Measurements from ENCODE around the gene RNF150. TPM values are rescaled to one million over a fixed set of nuclear protein-coding genes. Genes with fewer than 3 reads are reported as not detected.

RNF150 gene
- total RNA-seq, 1 donor from 2014 or later, result under 0.01 TPM

DNA sequence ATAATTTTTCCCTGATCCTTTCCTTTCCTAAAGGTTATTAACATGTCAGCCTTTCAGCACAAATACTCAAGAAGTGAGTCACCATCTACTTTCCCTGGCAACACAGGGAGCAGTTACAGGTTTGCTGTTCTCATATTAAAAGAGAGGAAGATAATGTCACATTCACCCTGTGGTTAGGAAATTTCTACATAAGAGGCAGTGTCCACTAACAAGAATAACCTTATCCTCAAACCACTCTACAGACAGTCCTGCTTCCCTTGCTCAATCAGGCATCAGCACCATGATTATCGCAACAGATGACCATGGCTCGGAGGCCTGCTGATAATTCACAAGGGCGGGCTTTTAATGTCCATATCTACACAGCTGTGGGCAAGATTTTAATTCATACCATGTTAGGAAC is 30.9 kb downstream of the RNF150 start:
- DNase-seq (ENCODE audit: low read depth), result peak; percentile 62
- H3K27me3 ChIP-seq (ENCODE audit: control insufficient read depth, insufficient read depth, low read length), result no peaks in the 10 kb centered on the region
- no peak for FAIRE-seq
- H3K4me3 ChIP-seq (ENCODE audit: low read depth, low read length), result no peak overlapping the region
- no peaks in the 10 kb centered on the region for H3K36me3 ChIP-seq (ENCODE audit: control insufficient read depth, insufficient read depth, low read length)
- TF ChIP-seq, protein P1, sequence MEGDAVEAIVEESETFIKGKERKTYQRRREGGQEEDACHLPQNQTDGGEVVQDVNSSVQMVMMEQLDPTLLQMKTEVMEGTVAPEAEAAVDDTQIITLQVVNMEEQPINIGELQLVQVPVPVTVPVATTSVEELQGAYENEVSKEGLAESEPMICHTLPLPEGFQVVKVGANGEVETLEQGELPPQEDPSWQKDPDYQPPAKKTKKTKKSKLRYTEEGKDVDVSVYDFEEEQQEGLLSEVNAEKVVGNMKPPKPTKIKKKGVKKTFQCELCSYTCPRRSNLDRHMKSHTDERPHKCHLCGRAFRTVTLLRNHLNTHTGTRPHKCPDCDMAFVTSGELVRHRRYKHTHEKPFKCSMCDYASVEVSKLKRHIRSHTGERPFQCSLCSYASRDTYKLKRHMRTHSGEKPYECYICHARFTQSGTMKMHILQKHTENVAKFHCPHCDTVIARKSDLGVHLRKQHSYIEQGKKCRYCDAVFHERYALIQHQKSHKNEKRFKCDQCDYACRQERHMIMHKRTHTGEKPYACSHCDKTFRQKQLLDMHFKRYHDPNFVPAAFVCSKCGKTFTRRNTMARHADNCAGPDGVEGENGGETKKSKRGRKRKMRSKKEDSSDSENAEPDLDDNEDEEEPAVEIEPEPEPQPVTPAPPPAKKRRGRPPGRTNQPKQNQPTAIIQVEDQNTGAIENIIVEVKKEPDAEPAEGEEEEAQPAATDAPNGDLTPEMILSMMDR (IDR thresholded peaks at IDR 0.05; ENCODE audit: insufficient read depth, low read length, severe bottlenecking), result no peak

DNA sequence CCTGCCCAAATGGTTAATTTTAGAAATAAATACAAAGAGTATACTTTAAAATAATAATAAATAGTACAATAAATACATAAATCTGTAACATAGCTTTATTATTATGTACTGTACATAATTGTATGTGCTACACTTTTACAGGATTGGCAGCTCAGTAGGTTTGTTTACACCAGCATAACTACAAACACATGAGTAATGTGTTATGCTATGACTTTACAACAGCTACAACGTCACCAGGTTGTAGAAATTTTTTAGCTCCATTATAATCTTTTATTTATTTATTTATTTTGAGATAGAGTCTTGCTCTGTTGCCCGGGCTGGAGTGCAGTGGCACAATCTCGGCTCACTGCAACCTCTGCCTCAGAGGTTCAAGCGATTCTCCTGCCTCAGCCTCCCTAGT is 31.8 kb downstream of the RNF150 start:
- Histone ChIP-seq H3K4me3 (ENCODE audit: low read depth, low read length) (no peak overlapping the region), H3K27me3 (ENCODE audit: control insufficient read depth, insufficient read depth, low read length) (no peaks in the 10 kb centered on the region), H3K36me3 (ENCODE audit: control insufficient read depth, insufficient read depth, low read length) (no peaks in the 10 kb centered on the region)
- TF ChIP-seq, protein P1 (IDR thresholded peaks at IDR 0.05; ENCODE audit: insufficient read depth, low read length, severe bottlenecking), result no peak
- DNase-seq (ENCODE audit: low read depth) (no peak), FAIRE-seq (no peak)

DNA sequence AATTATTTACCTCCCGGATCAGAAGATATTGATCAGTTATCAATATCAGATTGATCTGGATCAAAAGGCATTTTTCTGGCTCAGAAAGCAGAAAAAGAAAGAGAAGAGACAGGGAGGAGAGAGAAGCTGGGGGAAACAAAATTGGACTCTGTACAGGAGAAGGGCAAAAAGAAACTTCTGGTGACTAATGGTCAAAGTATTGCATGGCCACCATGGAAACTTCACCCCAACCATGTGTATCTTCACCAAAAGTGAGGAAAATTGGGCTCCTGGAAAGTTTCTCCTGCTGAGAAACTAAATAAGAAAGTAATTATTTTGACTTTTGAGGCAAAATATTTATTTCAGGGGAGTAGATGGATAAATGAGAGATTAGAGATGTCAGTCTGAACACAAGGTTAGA is 33.9 kb downstream of the RNF150 start:
- FAIRE-seq, result no peak
- H3K36me3 ChIP-seq (ENCODE audit: control insufficient read depth, insufficient read depth, low read length), result no peaks in the 10 kb centered on the region
- DNase-seq (ENCODE audit: low read depth), result no peak
- TF ChIP-seq, protein P1 (IDR thresholded peaks at IDR 0.05; ENCODE audit: insufficient read depth, low read length, severe bottlenecking), result no peak
- H3K4me3 ChIP-seq (ENCODE audit: low read depth, low read length), result no peak overlapping the region
- H3K27me3 ChIP-seq (ENCODE audit: control insufficient read depth, insufficient read depth, low read length), result no peaks in the 10 kb centered on the region

DNA sequence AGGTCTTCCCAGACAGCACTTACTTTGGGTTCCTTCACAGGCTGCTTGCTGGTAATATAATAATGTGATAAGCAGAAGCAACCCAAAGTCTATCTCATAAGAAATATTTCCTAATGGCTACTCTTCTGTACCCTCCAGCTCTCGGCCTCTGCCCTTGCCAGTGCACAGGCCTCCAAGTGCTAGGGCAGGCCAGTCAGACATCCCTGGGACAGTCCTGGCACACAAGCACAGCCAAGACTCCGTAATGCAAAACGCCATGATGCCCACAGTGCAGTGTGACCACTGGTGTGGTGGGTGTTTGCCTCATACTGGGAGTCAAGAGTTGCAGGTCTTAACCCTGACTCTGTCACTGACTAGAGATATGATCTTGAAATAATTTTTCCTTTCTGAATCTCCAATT is 35.1 kb downstream of the RNF150 start:
- Histone ChIP-seq H3K4me3 (ENCODE audit: low read depth, low read length) (no peak overlapping the region), H3K27me3 (ENCODE audit: control insufficient read depth, insufficient read depth, low read length) (no peaks in the 10 kb centered on the region), H3K36me3 (ENCODE audit: control insufficient read depth, insufficient read depth, low read length) (no peaks in the 10 kb centered on the region)
- TF ChIP-seq, protein P1 (IDR thresholded peaks at IDR 0.05; ENCODE audit: insufficient read depth, low read length, severe bottlenecking), result no peak
- FAIRE-seq (no peak), DNase-seq (ENCODE audit: low read depth) (no peak)

DNA sequence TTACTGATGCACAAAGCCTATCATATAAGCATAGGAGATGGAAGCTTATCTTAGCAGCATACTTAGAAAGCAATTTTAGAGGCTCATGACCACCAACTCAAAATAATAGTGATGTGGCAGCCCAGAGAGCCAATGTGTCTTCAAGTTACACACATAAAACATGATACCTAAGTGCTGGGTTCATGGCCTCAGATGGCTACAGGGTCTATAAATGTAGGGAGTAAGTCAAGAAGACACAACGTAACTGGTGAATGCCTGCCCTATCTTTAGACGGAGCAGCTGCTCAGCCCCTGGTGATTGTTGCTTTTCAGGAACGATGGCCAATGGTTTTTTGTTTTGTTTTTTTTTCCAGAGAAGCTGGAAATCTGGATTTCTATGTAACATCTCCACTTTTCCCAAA is 42.8 kb downstream of the RNF150 start:
- TF ChIP-seq, protein P1 (IDR thresholded peaks at IDR 0.05; ENCODE audit: insufficient read depth, low read length, severe bottlenecking), result no peak
- H3K36me3 ChIP-seq (ENCODE audit: control insufficient read depth, insufficient read depth, low read length), result no peaks in the 10 kb centered on the region
- H3K27me3 ChIP-seq (ENCODE audit: control insufficient read depth, insufficient read depth, low read length), result no peaks in the 10 kb centered on the region
- no peak for DNase-seq (ENCODE audit: low read depth)
- no peak for FAIRE-seq
- H3K4me3 ChIP-seq (ENCODE audit: low read depth, low read length), result no peak overlapping the region

DNA sequence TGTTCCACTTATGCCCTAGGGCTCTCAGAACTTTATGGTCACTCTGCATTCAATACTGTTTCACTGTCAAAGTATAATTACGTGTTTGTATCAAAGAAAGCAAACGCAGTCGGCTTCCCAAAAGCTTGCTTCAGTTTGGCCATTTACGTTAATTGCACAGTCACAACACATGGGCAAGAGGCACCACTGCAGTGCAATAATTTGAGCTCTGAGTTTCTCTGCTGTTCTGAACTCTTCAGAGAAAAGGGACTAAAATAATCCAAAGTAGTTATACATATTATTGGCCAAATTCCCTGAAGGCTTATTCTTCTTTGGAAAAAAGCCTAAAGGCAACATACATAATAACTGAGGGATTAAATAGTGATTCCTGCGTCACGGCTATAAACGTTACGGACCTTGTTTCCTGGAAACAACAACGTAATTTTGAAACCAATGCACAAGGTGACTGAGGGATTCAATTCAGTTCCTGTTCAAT is 51.3 kb downstream of the RNF150 start:
- TF ChIP-seq, protein P1 (IDR thresholded peaks at IDR 0.05; ENCODE audit: insufficient read depth, low read length, severe bottlenecking), result no peak
- DNase-seq (ENCODE audit: low read depth), result no peak
- FAIRE-seq, result no peak
- Histone ChIP-seq H3K27me3 (ENCODE audit: control insufficient read depth, insufficient read depth, low read length) (no peaks in the 10 kb centered on the region), H3K4me3 (ENCODE audit: low read depth, low read length) (no peak overlapping the region), H3K36me3 (ENCODE audit: control insufficient read depth, insufficient read depth, low read length) (no peaks in the 10 kb centered on the region)

Data from bronchial epithelial cell (primary cell).